ENCODE results near the gene PIGQ. TPM values are rescaled to one million over a fixed set of nuclear protein-coding genes. Genes with fewer than 3 reads are reported as not detected.

The PIGQ gene
- total RNA-seq, 1 experiment from 2014 or later, result 45.6 TPM

DNA sequence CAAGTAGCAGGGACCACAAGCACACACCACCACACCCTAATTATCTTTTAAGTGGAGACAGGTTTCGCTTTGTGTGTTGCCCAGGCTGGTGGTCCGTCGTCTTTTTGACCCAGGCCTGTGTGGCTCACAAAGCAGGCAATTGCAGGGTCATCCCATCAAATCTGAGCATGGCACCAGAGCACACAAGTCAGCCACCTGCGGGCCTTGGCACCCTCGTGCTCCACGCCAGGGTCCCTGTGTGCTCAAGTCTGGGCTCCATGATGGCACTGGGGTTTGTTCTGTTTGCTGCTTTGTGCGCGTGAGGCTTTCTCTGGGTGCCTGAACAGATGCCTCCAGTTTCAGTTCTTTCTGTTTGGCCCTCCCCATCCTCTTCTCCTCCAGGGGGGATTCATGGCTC, 44.6 kb upstream of the PIGQ start:
- Mint-ChIP-seq H3K9me3 (ENCODE audit: unreplicated experiment) (no peaks in the 10 kb centered on the region), H3K27ac (ENCODE audit: low read depth, unreplicated experiment) (peak overlapping the region; percentile 89), H3K27me3 (ENCODE audit: insufficient read depth, unreplicated experiment) (no peaks in the 10 kb centered on the region), H3K36me3 (ENCODE audit: insufficient read depth, unreplicated experiment) (peaks cover 32% of the 10 kb centered on the region), H3K4me1 (ENCODE audit: insufficient read depth, unreplicated experiment) (peaks cover 8% of the 10 kb centered on the region), H3K4me3 (ENCODE audit: unreplicated experiment) (peak overlapping the region; percentile 85)
- BruUV-seq (replicated peaks), result no TSS peak
- TF ChIP-seq CTCF (IDR thresholded peaks at IDR 0.05; ENCODE audit: unreplicated experiment), result no peak
- ChIA-PET CTCF (interaction anchor here (0.9 to 1.3 kb wide), 2 partner anchors 98 to 101 kb away, joined by 3 to 6 read pairs; no protein-coding TSS in a partner anchor), POLR2A (interaction anchor here (0.5 to 3.4 kb wide), 11 partner anchors 8 to 216 kb away, joined by 3 to 40 read pairs (median 4); partner anchors contain the start of genes CIAO3, DECR2, RAB11FIP3 and RHOT2)
- DNase-seq (ENCODE audit: unreplicated experiment), result no peak
- intact Hi-C loops (cut with micrococcal nuclease), result loop anchor here (1.0 to 10.0 kb wide), 2 partner anchors 100 to 133 kb away; partner anchors contain the start of gene RAB11FIP3

- peak overlapping the region; percentile 89 for H3K27ac Mint-ChIP-seq (ENCODE audit: low read depth, unreplicated experiment)
- TF ChIP-seq CTCF (IDR thresholded peaks at IDR 0.05; ENCODE audit: unreplicated experiment), result no peak
- H3K9me3 Mint-ChIP-seq (ENCODE audit: unreplicated experiment), result no peaks in the 10 kb centered on the region
- no TSS peak for BruUV-seq (replicated peaks)
- no peaks in the 10 kb centered on the region for H3K27me3 Mint-ChIP-seq (ENCODE audit: insufficient read depth, unreplicated experiment)
- ChIA-PET POLR2A (interaction anchor here (0.5 to 4.0 kb wide), 17 partner anchors 8 to 215 kb away, joined by 3 to 40 read pairs (median 7); partner anchors contain the start of genes CIAO3, DECR2, METTL26 and RAB11FIP3), CTCF (interaction anchor here (0.7 to 1.3 kb wide), 5 partner anchors 11 to 203 kb away, joined by 3 to 6 read pairs (median 3); no protein-coding TSS in a partner anchor)
- DNase-seq (ENCODE audit: unreplicated experiment), result peak; percentile 92
- peak overlapping the region; percentile 85 for H3K4me3 Mint-ChIP-seq (ENCODE audit: unreplicated experiment)
- peaks cover 8% of the 10 kb centered on the region for H3K4me1 Mint-ChIP-seq (ENCODE audit: insufficient read depth, unreplicated experiment)
- peaks cover 32% of the 10 kb centered on the region for H3K36me3 Mint-ChIP-seq (ENCODE audit: insufficient read depth, unreplicated experiment)
- intact Hi-C loops (cut with micrococcal nuclease), result loop anchor here (1.0 to 10.0 kb wide), 2 partner anchors 101 to 133 kb away; partner anchors contain the start of gene RAB11FIP3
These were observed 44.1 kb upstream of the PIGQ start for GRCh38 chr16:525520-526180.

- ChIA-PET POLR2A (interaction anchor here (0.6 to 4.0 kb wide), 23 partner anchors 9 to 180 kb away, joined by 3 to 40 read pairs (median 5); partner anchors contain the start of genes DECR2, METTL26, MRPL28 and RAB11FIP3), CTCF (interaction anchor here (0.7 to 1.3 kb wide), 5 partner anchors 11 to 204 kb away, joined by 3 to 6 read pairs (median 3); no protein-coding TSS in a partner anchor)
- H3K4me1 Mint-ChIP-seq (ENCODE audit: insufficient read depth, unreplicated experiment), result peaks cover 8% of the 10 kb centered on the region
- no peaks in the 10 kb centered on the region for H3K27me3 Mint-ChIP-seq (ENCODE audit: insufficient read depth, unreplicated experiment)
- peak overlapping the region; percentile 89 for H3K27ac Mint-ChIP-seq (ENCODE audit: low read depth, unreplicated experiment)
- H3K4me3 Mint-ChIP-seq (ENCODE audit: unreplicated experiment), result peak overlapping the region; percentile 85
- BruUV-seq (replicated peaks), result TSS peak; percentile 29
- H3K9me3 Mint-ChIP-seq (ENCODE audit: unreplicated experiment), result no peaks in the 10 kb centered on the region
- intact Hi-C loops (cut with micrococcal nuclease), result loop anchor here (10.0 kb wide), 1 partner anchor 102 kb away; the partner anchor contains the start of gene RAB11FIP3
- TF ChIP-seq CTCF (IDR thresholded peaks at IDR 0.05; ENCODE audit: unreplicated experiment), result no peak
- H3K36me3 Mint-ChIP-seq (ENCODE audit: insufficient read depth, unreplicated experiment), result peaks cover 25% of the 10 kb centered on the region
- peak; percentile 36 for DNase-seq (ENCODE audit: unreplicated experiment)
These were observed 43.4 kb upstream of the PIGQ start for GRCh38 chr16:526181-527014.
